Measurements from ENCODE around the gene CCDC102B.
"Not testable (repeated sequence)": the region's sequence is repeated elsewhere in the genome, so short reads cannot be mapped to it uniquely, and the experiment has no call there.

Gene CCDC102B

GRCh38 chr18:68916734-68917133 lies 118.9 kb downstream of the CCDC102B start:
- peak; percentile 5 for DNase-seq

- no peak for DNase-seq
Observed at GRCh38 chr18:68918216-68918615, 120.3 kb downstream of the CCDC102B start.

DNA sequence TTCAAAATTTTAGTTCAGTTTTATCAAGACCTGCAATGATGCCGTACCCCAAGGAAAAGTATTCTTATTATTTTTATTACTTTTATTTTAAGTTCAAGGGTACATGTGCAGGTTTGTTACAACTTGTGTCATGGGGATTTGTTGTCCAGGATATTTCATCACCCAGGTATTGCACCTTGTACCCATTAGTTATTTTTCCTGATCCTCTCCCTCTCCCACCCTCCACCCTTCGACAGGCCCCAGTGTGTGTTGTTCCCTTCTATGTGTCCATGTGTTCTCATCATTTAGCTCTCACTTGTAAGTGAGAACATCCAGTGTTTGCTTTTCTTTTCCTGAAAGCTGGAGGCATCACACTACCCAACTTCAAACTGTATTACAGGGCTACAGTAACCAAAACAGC lies 122.0 kb downstream of the CCDC102B start:
- DNase-seq = no peak

- no peak for DNase-seq
Observed at GRCh38 chr18:68922392-68922791, 124.5 kb downstream of the CCDC102B start.

GRCh38 chr18:68925268-68925667 lies 127.4 kb downstream of the CCDC102B start:
- peak; percentile 22 for DNase-seq

GRCh38 chr18:68928762-68929675 lies 131.1 kb downstream of the CCDC102B start:
- DNase-seq = no peak

DNA sequence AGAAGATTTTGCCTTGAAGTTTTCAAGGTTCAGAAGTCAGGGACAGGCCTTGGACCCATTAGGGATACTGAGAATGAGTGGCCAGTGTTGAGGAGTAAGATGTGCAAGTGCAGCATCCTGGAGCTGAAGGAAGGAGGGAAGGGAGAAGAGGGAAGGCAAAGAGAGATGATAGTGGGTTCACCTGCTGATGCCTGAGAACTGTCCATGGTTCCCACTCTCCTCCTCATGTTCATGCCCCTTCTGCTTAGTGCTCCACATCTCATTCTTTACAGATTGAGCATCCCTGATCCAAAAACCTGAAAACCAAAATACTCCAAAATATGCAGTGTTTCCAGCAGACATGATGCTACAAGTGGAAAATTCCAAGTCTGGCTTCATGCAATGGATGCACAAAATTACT lies 137.8 kb downstream of the CCDC102B start:
- DNase-seq = no peak

DNA sequence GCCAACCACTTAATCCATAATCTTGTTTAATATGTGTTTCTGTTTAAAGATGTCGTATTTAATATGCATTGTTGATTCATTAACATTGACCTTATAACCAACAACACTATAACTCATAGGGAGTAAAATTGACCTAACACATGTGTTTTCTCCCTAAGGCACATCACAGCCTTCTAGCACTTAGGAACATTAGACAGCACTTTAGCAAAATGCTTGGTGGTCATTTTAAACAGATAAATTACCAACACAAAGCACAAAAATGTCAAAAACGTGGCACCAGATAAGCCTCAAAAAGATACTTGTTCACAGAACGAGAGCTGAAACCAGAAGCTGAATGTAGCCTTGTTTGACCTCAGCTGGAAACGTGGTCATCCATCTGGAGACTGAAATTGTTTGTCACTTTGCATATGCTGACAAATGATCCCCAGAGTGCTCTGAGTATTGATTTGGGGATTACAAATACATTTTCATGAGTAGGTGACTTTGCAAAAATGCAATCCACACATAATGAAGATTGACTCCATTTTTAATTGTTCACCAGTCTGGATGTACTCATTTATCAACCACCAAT lies 139.2 kb downstream of the CCDC102B start:
- DNase-seq = no peak

DNA sequence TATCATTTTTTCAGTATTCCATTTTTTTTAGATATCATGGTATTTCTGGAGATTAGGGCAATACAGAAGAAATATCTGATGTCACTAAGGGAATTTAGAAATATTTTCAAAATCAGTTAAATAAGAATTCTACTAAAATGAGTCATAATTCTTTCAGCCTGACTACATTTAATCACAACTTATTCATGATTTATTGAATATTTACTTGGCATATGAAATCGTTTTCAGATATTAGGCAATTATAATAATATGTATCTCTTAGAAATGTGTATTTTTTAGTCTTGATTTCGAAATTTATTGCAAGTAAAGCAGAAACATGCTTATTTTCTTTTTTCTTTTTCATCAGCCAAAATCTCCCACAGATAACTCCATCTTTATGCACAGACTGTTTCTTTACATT lies 142.2 kb downstream of the CCDC102B start:
- no peak for DNase-seq

DNA sequence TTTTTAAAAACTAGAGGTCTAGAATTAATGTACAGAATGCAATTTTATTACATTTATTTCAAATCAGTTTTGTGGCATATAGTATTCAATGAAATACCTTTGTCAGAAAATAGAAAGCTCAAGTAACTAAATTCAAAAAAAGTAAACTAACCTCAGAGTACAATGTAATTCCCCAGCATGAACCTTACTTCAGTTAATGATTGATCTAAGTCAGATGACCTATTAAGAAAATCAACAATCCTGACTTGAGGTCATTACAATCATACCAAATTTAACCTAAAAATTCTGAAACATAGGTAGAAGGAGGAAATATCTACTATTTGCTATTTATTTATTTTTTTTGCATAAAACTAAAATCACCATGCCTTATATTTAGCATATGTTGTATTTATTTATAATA lies 142.9 kb downstream of the CCDC102B start:
- DNase-seq = no peak

DNA sequence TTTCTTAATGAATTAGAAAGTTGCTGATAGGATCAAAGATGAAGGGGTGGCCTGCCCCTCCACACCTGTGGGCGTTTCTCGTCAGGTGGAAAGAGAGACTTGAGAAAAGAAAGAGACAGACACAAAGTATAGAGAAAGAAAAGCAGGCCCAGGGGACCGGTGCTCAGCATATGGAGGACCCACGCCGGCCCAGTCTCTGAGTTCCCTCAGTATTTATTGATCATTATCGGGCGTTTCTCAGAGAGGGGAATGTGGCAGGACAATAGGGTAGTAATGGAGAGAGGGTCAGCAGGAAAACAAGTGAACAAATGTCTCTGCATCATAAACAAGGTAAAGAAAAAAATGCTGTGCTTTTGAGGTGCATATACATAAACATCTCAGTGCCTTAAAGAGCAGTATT lies 144.3 kb downstream of the CCDC102B start:
- no peak for DNase-seq

DNA sequence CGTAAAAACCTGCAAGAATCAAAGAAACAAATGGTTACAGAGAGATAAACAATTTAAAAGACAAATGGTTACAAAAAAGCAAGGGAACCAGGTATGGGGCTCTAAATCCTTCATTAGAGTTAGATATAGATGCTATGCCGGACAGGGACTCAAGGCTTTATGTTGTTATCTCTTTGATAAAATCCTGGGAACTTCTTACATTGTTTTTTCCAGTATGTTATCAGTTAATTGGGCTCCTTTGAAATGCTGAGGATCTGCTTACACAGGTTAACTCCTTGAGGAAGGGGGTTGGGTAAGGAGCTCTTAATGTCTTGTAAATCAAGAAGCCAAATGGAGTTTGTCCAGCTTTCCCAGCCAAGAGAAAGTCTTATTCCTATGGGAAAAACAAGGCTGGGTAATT lies 146.0 kb downstream of the CCDC102B start:
- not testable (repeated sequence) for DNase-seq

DNA sequence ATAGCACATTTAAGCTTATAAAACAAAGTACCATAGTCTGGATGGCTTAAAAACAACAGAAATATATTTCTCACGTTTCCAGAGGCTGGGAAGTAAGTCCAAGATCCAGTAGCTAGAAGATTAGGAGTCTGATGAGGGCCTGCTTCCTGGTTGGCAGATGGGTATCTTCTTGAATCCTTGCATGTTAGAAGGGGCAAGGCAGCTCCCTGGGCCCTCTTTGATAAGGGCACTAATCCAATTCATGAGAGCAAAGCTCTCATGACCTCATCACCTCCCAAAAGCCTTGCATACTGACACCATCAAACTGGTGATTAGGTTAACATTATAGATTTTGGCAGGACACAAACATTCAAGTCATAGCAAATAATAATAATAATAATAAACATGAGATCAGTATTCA lies 146.4 kb downstream of the CCDC102B start:
- no peak for DNase-seq

- no peak for DNase-seq
Observed at GRCh38 chr18:68944826-68945225, 146.9 kb downstream of the CCDC102B start.

GRCh38 chr18:68948622-68949021 lies 150.7 kb downstream of the CCDC102B start:
- no peak for DNase-seq

- DNase-seq = no peak
Observed at GRCh38 chr18:68954738-68955137, 156.9 kb downstream of the CCDC102B start.

DNA sequence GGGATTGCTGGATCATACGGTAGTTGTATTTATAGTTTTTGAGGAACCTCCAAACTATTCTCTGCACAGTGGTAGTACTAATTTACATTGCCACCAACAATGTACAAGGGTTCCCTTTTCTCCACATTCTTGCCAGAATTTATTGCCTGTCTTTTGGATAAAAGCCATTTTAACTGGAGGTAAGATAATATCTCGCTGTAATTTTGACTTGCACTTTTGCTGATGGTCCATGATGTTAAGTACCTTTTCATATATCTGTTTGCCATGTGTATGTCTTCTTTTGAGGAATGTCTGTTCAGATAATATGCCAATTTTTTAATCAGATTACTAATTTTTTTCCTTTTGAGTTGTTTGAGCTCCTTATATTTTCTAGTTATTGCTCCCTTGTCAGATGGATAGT lies 158.8 kb downstream of the CCDC102B start:
- no peak for DNase-seq

- DNase-seq = no peak
Observed at GRCh38 chr18:68960355-68960754, 162.5 kb downstream of the CCDC102B start.

- no peak for DNase-seq
Observed at GRCh38 chr18:68962623-68963022, 164.7 kb downstream of the CCDC102B start.

DNA sequence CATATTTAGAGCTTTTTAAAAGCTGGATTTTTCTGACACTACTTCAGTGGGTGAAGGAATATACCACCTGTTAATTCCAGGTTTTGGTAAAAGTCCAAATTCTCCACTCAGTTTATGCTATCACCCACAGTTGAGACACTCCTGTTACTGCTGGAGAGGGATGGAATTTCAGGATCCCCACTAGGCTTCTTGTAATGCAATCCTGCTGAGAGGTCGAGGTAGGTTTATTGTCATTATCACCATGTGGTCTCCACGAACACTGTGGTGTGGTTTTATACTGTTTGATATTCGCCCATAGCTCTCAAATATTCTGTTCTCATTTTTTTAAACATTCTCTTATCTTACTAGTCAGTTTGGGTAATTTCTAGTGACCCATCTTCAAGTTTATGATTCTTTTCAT lies 167.9 kb downstream of the CCDC102B start:
- DNase-seq = no peak

DNA sequence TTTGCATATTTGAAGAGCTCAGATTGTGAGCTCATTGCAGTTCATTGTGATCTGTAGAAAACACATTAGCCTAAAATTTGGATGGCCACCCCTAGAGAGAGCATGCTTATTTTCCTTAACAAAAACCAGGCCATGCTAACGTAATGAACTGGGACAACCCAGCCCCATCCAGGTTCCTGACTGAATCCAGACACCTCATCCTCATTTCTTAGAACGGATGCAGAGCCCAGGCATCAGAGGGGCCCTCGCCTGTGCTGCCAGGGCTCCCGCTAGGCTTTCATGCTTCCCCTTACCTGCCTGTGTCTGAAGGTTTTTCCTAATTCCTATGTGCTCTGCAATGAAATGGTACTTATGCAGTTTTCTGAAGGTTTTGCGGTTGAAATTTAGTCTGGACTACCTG lies 171.1 kb downstream of the CCDC102B start:
- DNase-seq = no peak

GRCh38 chr18:68972176-68972575 lies 174.3 kb downstream of the CCDC102B start:
- no peak for DNase-seq

DNA sequence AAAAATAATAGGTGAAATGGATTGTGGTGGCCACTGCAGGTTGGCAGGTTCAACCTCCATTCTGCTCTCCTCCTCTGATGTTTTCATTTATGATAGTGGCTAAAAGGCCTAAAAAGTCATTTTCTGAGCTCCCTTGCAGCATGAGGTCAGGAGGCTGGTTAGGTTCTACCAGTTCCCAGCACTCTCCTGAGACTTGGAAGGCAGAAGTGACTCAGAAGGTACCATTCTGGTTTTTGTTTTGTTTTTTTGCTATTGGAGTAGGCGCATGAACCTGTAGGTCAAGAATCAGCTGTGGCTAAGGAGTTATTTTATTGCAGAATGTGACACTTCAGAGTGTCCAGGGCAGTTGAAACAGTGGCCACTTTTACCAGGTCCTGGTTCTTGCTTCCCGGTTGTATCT lies 181.9 kb downstream of the CCDC102B start:
- DNase-seq = no peak

DNA sequence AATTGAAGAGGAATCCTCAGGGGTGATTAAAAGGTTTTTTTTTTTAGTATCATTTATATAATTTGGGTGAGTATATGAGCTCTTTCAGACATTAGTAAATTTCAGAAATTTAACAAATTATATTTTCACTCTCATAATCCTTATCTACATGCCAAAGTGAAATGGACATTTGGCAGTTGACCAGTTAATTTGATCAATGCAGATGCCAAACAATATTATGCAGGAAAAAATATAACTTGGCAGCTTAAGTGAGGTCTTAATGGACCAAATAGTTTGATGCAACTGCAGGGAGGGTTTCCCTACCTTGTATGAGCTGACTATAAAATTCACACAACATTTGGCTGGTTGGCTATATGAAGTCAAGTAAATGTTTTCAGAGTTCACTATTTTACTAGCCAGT lies 185.2 kb downstream of the CCDC102B start:
- DNase-seq = no peak

GRCh38 chr18:68984342-68984741 lies 186.5 kb downstream of the CCDC102B start:
- DNase-seq = no peak
